GM18907 (cell line): ENCODE data around the gene CELF4.
"Not testable (repeated sequence)": the region's sequence is repeated elsewhere in the genome, so short reads cannot be mapped to it uniquely, and the experiment has no call there.

Experiments used
- ATAC-seq: cut with Tn5 transposase; IDR thresholded peaks from one replicate; pipeline ENCODE4 v1.9.1; 2021; ENCODE audit warnings: mild to moderate bottlenecking, moderate library complexity; ENCODE audit not compliant: unreplicated experiment

CELF4 gene

GRCh38 chr18:37473195-37473840, 92.3 kb downstream of the CELF4 start:
- no peak for ATAC-seq

- no peak for ATAC-seq
These were observed 94.0 kb downstream of the CELF4 start for GRCh38 chr18:37471637-37472036.

GRCh38 chr18:37470986-37471385, 94.6 kb downstream of the CELF4 start:
- ATAC-seq = no peak

- ATAC-seq = no peak
These were observed 98.5 kb downstream of the CELF4 start for GRCh38 chr18:37467002-37467662.

- ATAC-seq = no peak
These were observed 99.6 kb downstream of the CELF4 start for GRCh38 chr18:37465958-37466357.

- ATAC-seq = no peak
These were observed 101.3 kb downstream of the CELF4 start for GRCh38 chr18:37464257-37464656.

GRCh38 chr18:37461329-37461728, 104.3 kb downstream of the CELF4 start:
- ATAC-seq = not testable (repeated sequence)

- no peak for ATAC-seq
These were observed 105.0 kb downstream of the CELF4 start for GRCh38 chr18:37460604-37461003.

GRCh38 chr18:37458697-37459096, 106.9 kb downstream of the CELF4 start:
- no peak for ATAC-seq

GRCh38 chr18:37457753-37458152, 107.8 kb downstream of the CELF4 start:
- ATAC-seq = no peak

GRCh38 chr18:37457341-37457740, 108.3 kb downstream of the CELF4 start:
- ATAC-seq = no peak

- ATAC-seq = no peak
These were observed 108.7 kb downstream of the CELF4 start for GRCh38 chr18:37456873-37457272.

GRCh38 chr18:37456395-37456794, 109.2 kb downstream of the CELF4 start:
- no peak for ATAC-seq

GRCh38 chr18:37453752-37454151, 111.8 kb downstream of the CELF4 start:
- ATAC-seq = no peak

GRCh38 chr18:37452682-37453385, 112.8 kb downstream of the CELF4 start:
- ATAC-seq = no peak

GRCh38 chr18:37452015-37452414, 113.6 kb downstream of the CELF4 start:
- no peak for ATAC-seq

- ATAC-seq = no peak
These were observed 114.3 kb downstream of the CELF4 start for GRCh38 chr18:37451239-37451825.

- ATAC-seq = no peak
These were observed 115.0 kb downstream of the CELF4 start for GRCh38 chr18:37450434-37451132.

- no peak for ATAC-seq
These were observed 116.0 kb downstream of the CELF4 start for GRCh38 chr18:37449618-37450017.

- no peak for ATAC-seq
These were observed 116.7 kb downstream of the CELF4 start for GRCh38 chr18:37448946-37449345.
